ENCODE results near the gene FGFR2.

Gene FGFR2

GRCh38 chr10:121609426-121610380, 11.5 kb upstream of the FGFR2 start:
- no peak for DNase-seq

- DNase-seq, result peak; percentile 57
Measured at GRCh38 chr10:121608469-121609190, 10.4 kb upstream of the FGFR2 start.

- DNase-seq, result no peak
Measured at GRCh38 chr10:121607310-121608055, 9.2 kb upstream of the FGFR2 start.

GRCh38 chr10:121605708-121606107, 7.5 kb upstream of the FGFR2 start:
- DNase-seq, result no peak

- no peak for DNase-seq
Measured at GRCh38 chr10:121601458-121601857, 3.2 kb upstream of the FGFR2 start.

- no peak for DNase-seq
Measured at GRCh38 chr10:121600611-121601010, 2.4 kb upstream of the FGFR2 start.

- no peak for DNase-seq
Measured at GRCh38 chr10:121599947-121600346, 1.7 kb upstream of the FGFR2 start.

GRCh38 chr10:121597504-121598262, 561 bp downstream of the FGFR2 start:
- peak; percentile 2 for DNase-seq

- DNase-seq, result peak; percentile 9
Measured at GRCh38 chr10:121596689-121597503, 1.3 kb downstream of the FGFR2 start.

- DNase-seq, result no peak
Measured at GRCh38 chr10:121595806-121596688, 2.2 kb downstream of the FGFR2 start.

GRCh38 chr10:121595351-121595805, 2.9 kb downstream of the FGFR2 start:
- no peak for DNase-seq

GRCh38 chr10:121594623-121595350, 3.5 kb downstream of the FGFR2 start:
- DNase-seq, result no peak

GRCh38 chr10:121594076-121594475, 4.2 kb downstream of the FGFR2 start:
- DNase-seq, result no peak

- DNase-seq, result no peak
Measured at GRCh38 chr10:121593281-121594075, 4.8 kb downstream of the FGFR2 start.

GRCh38 chr10:121592155-121592890, 5.9 kb downstream of the FGFR2 start:
- DNase-seq, result no peak

- DNase-seq, result no peak
Measured at GRCh38 chr10:121591186-121591585, 7.1 kb downstream of the FGFR2 start.

- DNase-seq, result no peak
Measured at GRCh38 chr10:121590772-121591171, 7.5 kb downstream of the FGFR2 start.

- DNase-seq, result no peak
Measured at GRCh38 chr10:121589553-121589952, 8.7 kb downstream of the FGFR2 start.

Data from stimulated activated CD4-positive, alpha-beta T cell treated with anti-CD3 and anti-CD28 coated beads, Interleukin-15, amount 100 ng/mL, for 24 hours (primary cell).